HG03442 (cell line): ENCODE data around the gene KIAA1755.

Source experiments
- ATAC-seq: cut with Tn5 transposase; IDR thresholded peaks from one replicate; pipeline ENCODE4 v1.9.1; 2021; ENCODE audit warnings: mild to moderate bottlenecking, moderate library complexity; ENCODE audit not compliant: unreplicated experiment

KIAA1755 gene

GRCh38 chr20:38168791-38169589, 91.5 kb downstream of the KIAA1755 start:
- ATAC-seq: no peak

GRCh38 chr20:38167851-38168760, 92.4 kb downstream of the KIAA1755 start:
- ATAC-seq: no peak

DNA sequence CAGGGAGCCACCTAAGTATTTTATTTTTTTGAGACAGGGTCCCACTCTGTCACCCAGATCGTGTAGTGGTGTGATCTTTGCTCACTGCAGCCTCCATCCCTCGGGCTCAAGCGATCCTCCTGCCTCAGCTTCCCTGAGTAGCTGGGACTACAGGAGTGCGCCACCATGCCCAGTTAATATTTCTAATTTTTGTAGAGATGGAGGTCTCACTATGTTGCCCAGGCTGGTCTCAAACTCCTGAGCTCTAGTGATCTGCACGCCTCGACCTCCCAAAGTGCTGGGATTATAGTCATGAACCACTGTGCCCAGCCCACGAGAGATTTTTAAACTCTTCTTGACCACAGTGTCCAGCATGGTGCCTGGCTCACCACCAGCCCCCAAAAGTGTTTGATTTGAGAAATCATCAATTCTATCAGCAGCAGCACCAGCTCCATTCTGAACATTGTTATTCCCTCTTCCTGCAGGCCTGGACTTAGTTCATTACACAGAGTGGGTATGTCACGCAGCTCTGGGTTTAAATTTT, 93.1 kb downstream of the KIAA1755 start:
- ATAC-seq: no peak

DNA sequence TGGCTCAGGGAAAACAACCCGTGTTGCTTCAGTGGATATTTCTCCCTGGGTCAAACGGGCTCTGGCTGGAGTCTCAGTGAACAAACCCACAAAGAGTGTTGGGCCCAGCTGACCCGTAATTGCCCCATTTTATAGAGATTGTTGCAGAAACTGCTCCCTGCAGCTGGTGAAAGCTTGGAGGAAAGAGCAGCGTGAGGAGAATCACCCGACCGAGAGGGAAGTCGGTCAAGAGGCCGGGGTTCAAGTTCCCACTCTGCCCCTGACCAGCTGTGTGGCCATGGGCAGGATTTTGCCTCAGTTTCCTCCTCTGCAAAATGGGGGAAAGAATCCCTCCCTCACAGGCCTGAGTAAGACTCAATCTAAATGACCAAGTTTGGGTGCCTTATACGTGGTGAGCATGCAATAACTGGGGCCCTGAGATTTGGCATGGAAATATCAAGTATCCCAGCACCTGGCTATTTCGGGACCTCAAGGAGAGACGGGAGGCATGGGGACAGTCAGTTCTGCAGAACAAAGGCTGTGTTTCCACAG, 93.8 kb downstream of the KIAA1755 start:
- no peak for ATAC-seq

GRCh38 chr20:38165966-38166702, 94.4 kb downstream of the KIAA1755 start:
- ATAC-seq: no peak

DNA sequence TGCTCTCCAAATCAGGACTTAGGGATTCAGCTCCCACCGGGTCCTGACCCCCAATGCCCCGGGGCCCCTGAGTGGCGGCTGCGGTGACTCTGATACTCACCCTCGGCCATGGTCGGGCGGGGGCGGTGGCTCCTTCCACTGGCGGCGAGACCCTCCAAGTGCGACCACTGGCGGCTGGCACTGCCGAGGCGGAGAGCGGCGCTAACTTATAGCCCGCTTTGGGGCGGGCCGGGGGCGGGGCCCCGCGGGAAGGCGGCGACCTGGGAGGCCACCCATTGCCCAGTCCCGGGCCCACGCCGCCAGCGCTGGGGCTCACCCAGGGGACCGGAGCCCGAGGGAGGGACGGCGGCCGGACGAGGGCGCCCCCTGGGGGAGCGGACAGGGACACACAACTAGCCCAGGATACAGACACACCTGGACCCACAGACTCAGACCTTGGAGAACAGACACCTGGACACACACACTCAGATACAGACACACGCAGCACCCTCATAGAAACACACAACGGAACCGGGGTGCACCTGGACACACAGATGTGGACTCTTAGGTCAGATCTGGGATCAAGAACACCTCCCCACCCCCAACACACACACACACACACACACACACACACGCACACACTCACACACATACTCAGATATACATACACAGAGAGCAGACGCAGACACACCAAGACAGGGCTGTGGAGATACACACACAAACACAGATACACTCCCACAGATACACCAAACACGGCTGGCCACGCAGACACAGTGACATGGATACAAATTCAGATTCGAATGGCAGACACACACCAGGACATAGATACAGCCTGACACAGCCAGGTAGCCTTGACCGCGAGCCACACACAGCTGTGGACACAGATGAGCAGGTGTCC, 95.2 kb downstream of the KIAA1755 start, which contains the start of gene TGM2:
Gene TGM2 (minus strand): TSS at position 182 of the 877 bp plus-strand sequence. CDS start 72 bp downstream, at position 110.
- no peak for ATAC-seq

DNA sequence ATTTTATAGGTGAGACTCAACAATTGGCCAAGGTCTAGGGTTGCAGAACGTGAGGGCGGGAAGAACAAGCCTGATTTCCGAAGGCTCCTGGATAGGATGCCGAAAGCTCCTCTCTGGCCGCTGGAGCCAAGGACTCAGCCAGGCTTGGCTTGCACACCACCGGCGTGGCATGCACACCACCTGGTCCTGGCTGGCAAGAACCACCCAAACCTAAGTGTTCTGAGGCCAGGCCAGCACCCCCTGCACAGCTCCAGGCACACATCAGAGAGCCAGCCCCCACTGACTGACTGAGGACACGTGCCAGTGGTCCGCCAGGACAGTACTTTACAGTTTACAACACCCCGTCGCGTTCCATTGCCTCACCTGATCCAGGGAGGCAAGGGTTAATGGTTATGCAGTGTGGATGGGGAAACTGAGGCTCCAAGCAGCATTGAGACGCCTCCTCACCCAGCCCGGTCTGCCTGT, 95.9 kb downstream of the KIAA1755 start:
- no peak for ATAC-seq

GRCh38 chr20:38164069-38164468, 96.5 kb downstream of the KIAA1755 start:
- ATAC-seq: no peak

DNA sequence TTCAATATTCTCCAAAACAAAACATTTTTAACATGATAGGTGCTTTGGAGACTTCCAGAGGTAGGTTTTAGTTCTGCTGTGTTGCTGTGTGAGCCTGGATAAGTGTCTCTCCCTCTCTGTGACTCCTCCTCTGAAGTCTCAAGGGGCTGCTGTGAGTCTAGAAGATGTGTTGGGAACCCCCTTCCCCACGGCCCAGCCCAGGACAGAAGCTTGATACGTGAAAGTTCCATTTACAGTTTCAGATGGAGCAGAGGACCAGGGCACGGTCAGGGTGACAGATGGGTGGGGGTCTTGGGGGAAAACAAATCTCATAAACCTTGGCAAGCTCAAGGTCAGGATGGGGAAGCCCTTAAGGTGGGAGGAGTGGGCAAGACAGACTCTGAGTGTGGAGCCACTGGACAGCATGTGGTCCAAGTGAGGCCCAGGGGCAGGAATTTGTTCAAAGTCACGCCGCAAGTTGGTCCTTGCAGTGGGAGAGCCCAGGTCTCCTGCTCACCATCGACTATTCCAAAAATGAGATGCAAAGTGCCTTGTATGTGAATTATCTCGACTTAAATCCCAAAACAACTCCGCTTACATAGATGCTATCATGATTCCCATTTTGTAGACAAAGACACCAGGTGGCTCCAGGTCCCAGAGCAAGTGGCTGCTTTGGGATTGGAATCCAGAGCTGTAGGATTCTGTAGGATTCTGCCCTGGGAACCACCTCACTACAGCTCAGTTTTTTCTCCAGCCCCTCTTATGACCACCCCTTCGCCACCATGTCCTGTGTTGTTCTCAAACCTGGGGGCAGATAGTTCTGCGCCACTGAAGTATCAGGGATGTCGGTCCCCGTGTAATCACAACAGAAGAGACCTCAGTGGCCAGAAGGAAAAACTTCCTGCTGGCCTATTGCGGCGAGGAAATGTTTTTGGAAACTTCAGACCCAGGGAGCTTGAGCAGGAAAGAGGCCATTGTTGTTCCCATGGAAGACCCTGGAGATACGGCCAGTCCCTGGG, 97.4 kb downstream of the KIAA1755 start:
- no peak for ATAC-seq

DNA sequence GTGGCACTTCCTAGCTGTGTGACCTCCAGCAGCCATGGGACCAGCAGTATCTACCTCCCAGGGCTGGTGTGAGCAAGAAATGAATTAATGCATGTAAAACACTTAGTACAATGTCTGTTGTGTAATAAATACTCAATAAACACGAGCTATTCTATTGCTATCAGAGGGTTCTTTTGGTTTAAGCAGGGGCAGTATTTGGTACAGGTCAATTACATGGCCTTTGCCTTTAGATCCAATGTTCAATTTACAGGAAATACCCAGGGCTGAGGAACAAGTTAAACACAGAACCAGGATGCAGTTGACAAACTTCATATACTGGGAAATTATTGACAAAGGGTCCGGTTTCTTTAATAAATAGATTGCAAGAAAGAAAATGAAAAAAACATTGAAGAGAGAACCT, 98.4 kb downstream of the KIAA1755 start:
- ATAC-seq: no peak

DNA sequence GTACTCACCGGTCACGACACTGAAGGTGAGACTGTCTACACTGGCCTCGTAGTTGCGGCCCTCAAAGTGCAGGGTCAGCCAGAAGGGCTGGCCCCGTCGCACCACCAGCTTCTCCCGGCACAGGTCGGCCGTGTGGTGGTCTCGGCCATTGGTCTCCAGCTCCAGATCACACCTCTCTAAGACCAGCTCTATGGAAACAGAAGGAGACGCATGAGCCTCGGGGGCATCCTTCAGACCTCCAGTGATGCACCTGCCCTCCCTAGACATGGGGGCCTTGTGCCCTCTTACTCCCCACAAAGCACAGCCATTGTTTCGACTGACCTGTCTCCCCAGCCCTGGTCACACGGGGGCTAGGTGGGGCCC, 99.1 kb downstream of the KIAA1755 start:
- no peak for ATAC-seq
